Left ventricle myocardium inferior (tissue), 1 donor: ENCODE results near the gene MTMR4. TPM values are rescaled to one million over a fixed set of nuclear protein-coding genes. Genes with fewer than 3 reads are reported as not detected.

ENCODE experiments used
- DNase-seq: peaks from one replicate; pipeline ENCODE4 v3.0.0-alpha.2; 2020
- H3K27ac ChIP-seq: fragments of 200-600 bp; replicated peaks from 2 replicates; pipeline ENCODE4 v1.8.0; 2021
- H3K27me3 ChIP-seq: fragments of 200-600 bp; 2 replicates; pipeline ENCODE4 v1.8.0; 2021; ENCODE audit warnings: low read depth
- H3K36me3 ChIP-seq: fragments of 200-600 bp; 2 replicates; pipeline ENCODE4 v1.8.0; 2021
- H3K4me1 ChIP-seq: fragments of 200-600 bp; 2 replicates; pipeline ENCODE4 v1.8.0; 2021
- H3K4me3 ChIP-seq: fragments of 200-600 bp; 2 replicates; pipeline ENCODE4 v1.8.0; 2021; ENCODE audit warnings: mild to moderate bottlenecking, moderate library complexity
- H3K9me3 ChIP-seq: fragments of 200-600 bp; replicated peaks from 2 replicates; pipeline ENCODE4 v1.8.0; 2021
- CTCF ChIP-seq: fragments of 200-600 bp; IDR thresholded peaks from 2 replicates; pipeline ENCODE4 v1.8.0; 2021; ENCODE audit warnings: antibody characterized with exemption, mild to moderate bottlenecking, borderline replicate concordance
- intact Hi-C: fragments of 100-400 bp; cut with micrococcal nuclease; formaldehyde crosslinking; loops from one replicate; pipeline ENCODE4 v1.11.0; 2022
- total RNA-seq: library from RNA; stranded (reverse); fragmentation: NEBNext Ultra II Directional; extraction: Animal tissue kit (Norgen Biotek cat#: 25700); gene quantifications from one replicate; pipeline ENCODE4 v1.2.1, GENCODE V29; 2021
- donor health status: DM: no; HTN: yes; CAD: no; lungs with severe emphysema.

The MTMR4 gene
- total RNA-seq, 1 donor from 2014 or later = 24.0 TPM

- peaks cover 85% of the 10 kb centered on the region for H3K4me1 ChIP-seq
- peak; percentile 47 for DNase-seq
Observed at GRCh38 chr17:58534901-58535421, 20.5 kb upstream of the MTMR4 start.

GRCh38 chr17:58534331-58534730 lies 19.9 kb upstream of the MTMR4 start:
- Histone ChIP-seq H3K27ac (peak overlapping the region; percentile 80), H3K4me3 (no peak overlapping the region), H3K27me3 (no peaks in the 10 kb centered on the region), H3K4me1 (peaks cover 85% of the 10 kb centered on the region), H3K9me3 (no peaks in the 10 kb centered on the region), H3K36me3 (no peaks in the 10 kb centered on the region)
- peak; percentile 9 for TF ChIP-seq CTCF
- no peak for DNase-seq
- intact Hi-C loops = no loop called here

More at GRCh38 chr17:58534901-58535421, 20.5 kb upstream of the MTMR4 start:
- intact Hi-C loops = no loop called here
- Histone ChIP-seq H3K27me3 (no peaks in the 10 kb centered on the region), H3K4me3 (no peak overlapping the region), H3K27ac (peak overlapping the region; percentile 80), H3K9me3 (no peaks in the 10 kb centered on the region), H3K36me3 (no peaks in the 10 kb centered on the region)
- TF ChIP-seq CTCF = no peak

GRCh38 chr17:58533616-58534188 lies 19.3 kb upstream of the MTMR4 start:
- DNase-seq = no peak
- no peak for TF ChIP-seq CTCF
- intact Hi-C loops = no loop called here
- H3K27ac ChIP-seq = peak overlapping the region; percentile 80
- no peaks in the 10 kb centered on the region for H3K9me3 ChIP-seq
- no peak overlapping the region for H3K4me3 ChIP-seq
- peaks cover 85% of the 10 kb centered on the region for H3K4me1 ChIP-seq
- H3K27me3 ChIP-seq = no peaks in the 10 kb centered on the region
- no peaks in the 10 kb centered on the region for H3K36me3 ChIP-seq

- Histone ChIP-seq H3K4me1 (peaks cover 86% of the 10 kb centered on the region), H3K27me3 (no peaks in the 10 kb centered on the region), H3K9me3 (no peaks in the 10 kb centered on the region), H3K4me3 (peak overlapping the region; percentile 75), H3K36me3 (no peaks in the 10 kb centered on the region), H3K27ac (peak overlapping the region; percentile 82)
- intact Hi-C loops = no loop called here
- DNase-seq = no peak
- TF ChIP-seq CTCF = no peak
Observed at GRCh38 chr17:58532555-58532951, 18.1 kb upstream of the MTMR4 start.

- DNase-seq = peak; percentile 73
- H3K4me1 ChIP-seq = peaks cover 92% of the 10 kb centered on the region
- H3K27me3 ChIP-seq = no peaks in the 10 kb centered on the region
- H3K9me3 ChIP-seq = no peaks in the 10 kb centered on the region
- intact Hi-C loops = no loop called here
- no peaks in the 10 kb centered on the region for H3K36me3 ChIP-seq
- peak overlapping the region; percentile 82 for H3K27ac ChIP-seq
- H3K4me3 ChIP-seq = peak overlapping the region; percentile 75
- TF ChIP-seq CTCF = no peak
Observed at GRCh38 chr17:58531661-58532554, 17.5 kb upstream of the MTMR4 start.
